Measurements from ENCODE around the gene TNNC1.
A peak's percentile ranks its signal among the peaks of the same experiment; 100 is the strongest.

Gene TNNC1

DNA sequence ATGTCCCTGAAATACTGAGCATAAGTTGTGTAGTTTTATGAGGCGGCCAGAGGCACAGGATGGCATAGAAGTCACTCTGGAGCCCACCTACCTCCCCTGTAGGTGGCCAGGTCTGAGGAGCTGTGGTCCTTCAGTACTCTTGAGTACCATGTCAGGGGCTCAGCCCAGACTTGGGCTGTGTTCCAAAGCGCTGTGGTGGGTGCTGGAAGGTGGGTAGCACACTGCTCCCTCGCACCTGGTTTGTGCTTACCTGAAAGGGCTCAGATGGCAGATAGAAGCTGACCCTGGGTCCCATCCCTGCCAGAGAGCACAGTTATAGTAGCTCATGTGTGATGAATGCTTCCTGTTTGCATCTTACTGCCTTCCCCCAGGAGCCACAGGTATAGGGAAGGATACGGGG lies 17.1 kb upstream of the TNNC1 start:
- Histone ChIP-seq H3K79me2 (ENCODE audit: insufficient read depth, low read depth) (no peaks in the 10 kb centered on the region), H3K36me3 (ENCODE audit: insufficient read depth) (no peaks in the 10 kb centered on the region), H3K4me1 (ENCODE audit: low read depth, poor library complexity, severe bottlenecking) (peaks cover 22% of the 10 kb centered on the region), H3K4me2 (no peak overlapping the region), H3K27me3 (ENCODE audit: insufficient read depth, low read depth) (no peaks in the 10 kb centered on the region), H4K20me1 (ENCODE audit: insufficient read depth) (no peaks in the 10 kb centered on the region), H2AFZ (ENCODE audit: low read depth) (no peak overlapping the region), H3K27ac (no peak overlapping the region), H3K9ac (no peak overlapping the region), H3K4me3 (IDR thresholded peaks at IDR 0.05; ENCODE audit: insufficient read depth, low read depth, low read length) (no peak overlapping the region)
- TF ChIP-seq, protein P1, sequence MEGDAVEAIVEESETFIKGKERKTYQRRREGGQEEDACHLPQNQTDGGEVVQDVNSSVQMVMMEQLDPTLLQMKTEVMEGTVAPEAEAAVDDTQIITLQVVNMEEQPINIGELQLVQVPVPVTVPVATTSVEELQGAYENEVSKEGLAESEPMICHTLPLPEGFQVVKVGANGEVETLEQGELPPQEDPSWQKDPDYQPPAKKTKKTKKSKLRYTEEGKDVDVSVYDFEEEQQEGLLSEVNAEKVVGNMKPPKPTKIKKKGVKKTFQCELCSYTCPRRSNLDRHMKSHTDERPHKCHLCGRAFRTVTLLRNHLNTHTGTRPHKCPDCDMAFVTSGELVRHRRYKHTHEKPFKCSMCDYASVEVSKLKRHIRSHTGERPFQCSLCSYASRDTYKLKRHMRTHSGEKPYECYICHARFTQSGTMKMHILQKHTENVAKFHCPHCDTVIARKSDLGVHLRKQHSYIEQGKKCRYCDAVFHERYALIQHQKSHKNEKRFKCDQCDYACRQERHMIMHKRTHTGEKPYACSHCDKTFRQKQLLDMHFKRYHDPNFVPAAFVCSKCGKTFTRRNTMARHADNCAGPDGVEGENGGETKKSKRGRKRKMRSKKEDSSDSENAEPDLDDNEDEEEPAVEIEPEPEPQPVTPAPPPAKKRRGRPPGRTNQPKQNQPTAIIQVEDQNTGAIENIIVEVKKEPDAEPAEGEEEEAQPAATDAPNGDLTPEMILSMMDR (conservative IDR thresholded peaks at IDR 0.05; ENCODE audit: low read depth, low read length), result no peak

DNA sequence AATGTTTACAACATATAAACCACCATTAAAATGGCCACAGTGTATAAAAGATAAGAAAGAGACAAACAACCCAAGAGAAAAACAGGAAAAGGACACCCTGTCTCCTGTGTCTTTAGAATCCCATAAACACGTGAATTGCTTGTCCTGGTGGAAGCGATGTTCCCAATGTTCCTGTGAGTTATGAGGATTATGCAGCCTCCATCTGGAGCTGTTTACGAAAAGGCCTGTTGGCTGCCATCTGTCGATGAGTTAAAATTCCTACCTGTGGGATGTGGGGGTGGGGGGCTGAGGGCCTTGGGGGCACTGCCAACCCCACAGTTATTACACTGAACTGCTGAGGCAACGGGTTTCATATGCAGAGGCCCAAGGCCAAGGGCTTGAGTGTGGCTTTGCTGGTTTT lies 15.2 kb upstream of the TNNC1 start:
- Histone ChIP-seq H3K27me3 (ENCODE audit: insufficient read depth, low read depth) (no peaks in the 10 kb centered on the region), H3K9ac (no peak overlapping the region), H4K20me1 (ENCODE audit: insufficient read depth) (no peaks in the 10 kb centered on the region), H3K36me3 (ENCODE audit: insufficient read depth) (no peaks in the 10 kb centered on the region), H3K79me2 (ENCODE audit: insufficient read depth, low read depth) (no peaks in the 10 kb centered on the region), H3K4me3 (IDR thresholded peaks at IDR 0.05; ENCODE audit: insufficient read depth, low read depth, low read length) (no peak overlapping the region), H3K27ac (peak overlapping the region; percentile 35; the same call in 1 of the 2 replicates), H3K4me1 (ENCODE audit: low read depth, poor library complexity, severe bottlenecking) (peaks cover 22% of the 10 kb centered on the region), H3K4me2 (peak overlapping the region; percentile 13; the same call in 1 of the 2 replicates), H2AFZ (ENCODE audit: low read depth) (no peak overlapping the region)
- TF ChIP-seq, protein P1 (conservative IDR thresholded peaks at IDR 0.05; ENCODE audit: low read depth, low read length), result no peak

DNA sequence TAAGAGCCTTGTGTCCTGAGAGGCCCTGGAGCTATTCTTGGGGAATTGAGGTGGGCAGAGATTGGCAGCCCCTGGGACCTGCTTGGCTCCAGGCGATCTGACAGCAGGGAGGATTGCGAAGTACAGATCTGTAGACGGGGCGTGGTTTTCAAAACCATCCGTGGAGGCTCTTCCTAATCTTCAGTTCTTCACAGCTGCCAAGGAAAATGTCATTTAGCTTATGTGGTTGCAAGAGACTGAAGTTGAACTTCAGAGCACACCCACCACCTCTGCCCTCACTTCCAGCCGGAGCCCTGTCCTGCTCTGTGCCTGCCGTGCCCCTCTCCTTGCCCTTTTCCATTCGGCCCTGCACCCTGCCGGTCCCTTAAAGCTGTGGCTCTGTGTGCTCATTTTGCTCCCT lies 14.5 kb upstream of the TNNC1 start:
- H3K4me1 ChIP-seq (ENCODE audit: low read depth, poor library complexity, severe bottlenecking), result peaks cover 22% of the 10 kb centered on the region
- no peak overlapping the region for H3K4me2 ChIP-seq
- H3K27ac ChIP-seq, result peak overlapping the region; percentile 35; the same call in 1 of the 2 replicates
- no peak overlapping the region for H3K9ac ChIP-seq
- no peaks in the 10 kb centered on the region for H3K36me3 ChIP-seq (ENCODE audit: insufficient read depth)
- H4K20me1 ChIP-seq (ENCODE audit: insufficient read depth), result no peaks in the 10 kb centered on the region
- no peak overlapping the region for H3K4me3 ChIP-seq (IDR thresholded peaks at IDR 0.05; ENCODE audit: insufficient read depth, low read depth, low read length)
- H3K27me3 ChIP-seq (ENCODE audit: insufficient read depth, low read depth), result no peaks in the 10 kb centered on the region
- TF ChIP-seq, protein P1 (conservative IDR thresholded peaks at IDR 0.05; ENCODE audit: low read depth, low read length), result no peak
- no peaks in the 10 kb centered on the region for H3K79me2 ChIP-seq (ENCODE audit: insufficient read depth, low read depth)
- no peak overlapping the region for H2AFZ ChIP-seq (ENCODE audit: low read depth)

- no peak overlapping the region for H3K4me3 ChIP-seq (IDR thresholded peaks at IDR 0.05; ENCODE audit: insufficient read depth, low read depth, low read length)
- H3K4me2 ChIP-seq, result no peak overlapping the region
- H3K27ac ChIP-seq, result no peak overlapping the region
- H3K27me3 ChIP-seq (ENCODE audit: insufficient read depth, low read depth), result no peaks in the 10 kb centered on the region
- no peak overlapping the region for H3K9ac ChIP-seq
- no peak overlapping the region for H2AFZ ChIP-seq (ENCODE audit: low read depth)
- H4K20me1 ChIP-seq (ENCODE audit: insufficient read depth), result no peaks in the 10 kb centered on the region
- H3K79me2 ChIP-seq (ENCODE audit: insufficient read depth, low read depth), result no peaks in the 10 kb centered on the region
- peaks cover 8% of the 10 kb centered on the region for H3K4me1 ChIP-seq (ENCODE audit: low read depth, poor library complexity, severe bottlenecking)
- TF ChIP-seq, protein P1 (conservative IDR thresholded peaks at IDR 0.05; ENCODE audit: low read depth, low read length), result no peak
- no peaks in the 10 kb centered on the region for H3K36me3 ChIP-seq (ENCODE audit: insufficient read depth)
Measured at GRCh38 chr3:52463416-52463815, 9.6 kb upstream of the TNNC1 start.
